Cardiac fibroblast (primary cell): ENCODE data around the gene PLEKHA6.
"Not testable (repeated sequence)": the region's sequence is repeated elsewhere in the genome, so short reads cannot be mapped to it uniquely, and the experiment has no call there.

ENCODE experiments used
- DNase-seq, 2 donors: peaks; one replicate each; pipeline versions ENCODE4 v3.0.0 to v3.0.0-alpha.2; 2010; ENCODE audit warnings: low read depth in 2 of 2
- H3K4me3 ChIP-seq, 2 donors: replicated peaks in 1 of 2; 1 replicate in 1 of 2; 2 replicates in 1 of 2; pipeline ENCODE4 v1.5.1; 2011; ENCODE audit warnings: low read depth in 2 of 2, low read length in 2 of 2, mild to moderate bottlenecking in 2 of 2, moderate library complexity in 1 of 2
- TF ChIP-seq, protein P1 (sequence below): IDR thresholded peaks from one replicate; pipeline ENCODE4 v1.5.1; 2011; ENCODE audit warnings: low read depth, mild to moderate bottlenecking, low read length, inconsistent platforms

Gene PLEKHA6

DNA sequence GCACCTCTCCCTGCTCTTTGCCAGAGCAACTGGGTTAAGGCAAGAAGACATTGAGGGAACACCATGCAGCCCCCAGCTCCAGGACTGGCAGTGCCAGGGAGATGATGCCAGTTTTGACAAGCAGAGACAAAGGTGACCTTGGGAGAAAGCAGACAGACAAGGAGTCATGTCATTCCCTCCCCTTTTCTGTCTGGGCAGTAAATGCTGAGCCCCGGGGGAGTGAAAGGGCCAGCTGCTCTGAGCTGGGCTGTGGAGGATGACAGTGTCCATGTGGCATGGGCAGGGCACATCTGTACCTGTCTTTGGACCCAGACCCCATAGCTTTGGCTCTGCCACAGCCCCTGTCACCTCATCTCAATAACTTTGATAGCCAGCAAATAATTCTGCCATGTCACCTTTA, 24.2 kb downstream of the PLEKHA6 start:
- no peak for DNase-seq
- H3K4me3 ChIP-seq, result no peak overlapping the region

DNA sequence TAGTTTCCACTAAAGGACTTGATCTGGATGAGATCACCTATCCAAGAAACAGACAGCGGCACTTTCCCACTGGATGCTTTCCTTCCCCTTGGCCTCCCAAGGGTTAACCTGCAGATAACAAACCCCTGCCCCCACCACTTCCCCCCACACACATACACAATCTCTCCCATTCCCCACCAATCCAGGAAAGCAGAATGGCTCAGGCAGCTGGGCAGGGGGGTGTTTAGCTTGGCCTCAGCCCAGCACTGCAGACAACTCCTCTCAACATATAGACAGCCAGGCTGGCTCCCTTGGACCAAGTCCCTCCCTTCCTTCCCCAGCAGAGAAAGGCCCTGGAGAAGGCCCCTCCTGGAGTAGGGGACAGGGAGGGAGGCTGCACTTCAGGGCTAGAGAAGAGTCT, 24.6 kb downstream of the PLEKHA6 start:
- TF ChIP-seq, protein P1, sequence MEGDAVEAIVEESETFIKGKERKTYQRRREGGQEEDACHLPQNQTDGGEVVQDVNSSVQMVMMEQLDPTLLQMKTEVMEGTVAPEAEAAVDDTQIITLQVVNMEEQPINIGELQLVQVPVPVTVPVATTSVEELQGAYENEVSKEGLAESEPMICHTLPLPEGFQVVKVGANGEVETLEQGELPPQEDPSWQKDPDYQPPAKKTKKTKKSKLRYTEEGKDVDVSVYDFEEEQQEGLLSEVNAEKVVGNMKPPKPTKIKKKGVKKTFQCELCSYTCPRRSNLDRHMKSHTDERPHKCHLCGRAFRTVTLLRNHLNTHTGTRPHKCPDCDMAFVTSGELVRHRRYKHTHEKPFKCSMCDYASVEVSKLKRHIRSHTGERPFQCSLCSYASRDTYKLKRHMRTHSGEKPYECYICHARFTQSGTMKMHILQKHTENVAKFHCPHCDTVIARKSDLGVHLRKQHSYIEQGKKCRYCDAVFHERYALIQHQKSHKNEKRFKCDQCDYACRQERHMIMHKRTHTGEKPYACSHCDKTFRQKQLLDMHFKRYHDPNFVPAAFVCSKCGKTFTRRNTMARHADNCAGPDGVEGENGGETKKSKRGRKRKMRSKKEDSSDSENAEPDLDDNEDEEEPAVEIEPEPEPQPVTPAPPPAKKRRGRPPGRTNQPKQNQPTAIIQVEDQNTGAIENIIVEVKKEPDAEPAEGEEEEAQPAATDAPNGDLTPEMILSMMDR, result no peak
- H3K4me3 ChIP-seq, result no peak overlapping the region
- DNase-seq, result no peak

More for the DNA sequence above, 24.2 kb downstream of the PLEKHA6 start:
- TF ChIP-seq, protein P1, result no peak

DNA sequence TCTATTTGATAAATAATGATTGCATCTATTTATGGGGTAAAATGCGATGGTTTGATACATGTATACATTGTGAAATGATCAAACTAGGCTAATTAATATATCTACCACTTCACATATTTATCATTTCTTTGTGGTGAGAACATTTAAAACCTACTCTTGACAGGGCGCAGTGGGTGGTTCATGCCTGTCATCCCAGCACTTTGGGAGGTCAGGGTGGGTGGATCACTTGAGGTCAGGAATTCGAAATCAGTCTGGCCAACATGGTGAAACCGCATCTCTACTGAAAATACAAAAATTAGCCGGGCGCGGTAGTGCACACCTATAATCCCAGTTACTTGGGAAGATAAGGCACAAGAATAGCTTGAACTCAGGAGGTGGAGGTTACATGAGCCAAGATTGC, 25.3 kb downstream of the PLEKHA6 start:
- TF ChIP-seq, protein P1, result no peak
- no peak overlapping the region for H3K4me3 ChIP-seq
- DNase-seq, result no peak

DNA sequence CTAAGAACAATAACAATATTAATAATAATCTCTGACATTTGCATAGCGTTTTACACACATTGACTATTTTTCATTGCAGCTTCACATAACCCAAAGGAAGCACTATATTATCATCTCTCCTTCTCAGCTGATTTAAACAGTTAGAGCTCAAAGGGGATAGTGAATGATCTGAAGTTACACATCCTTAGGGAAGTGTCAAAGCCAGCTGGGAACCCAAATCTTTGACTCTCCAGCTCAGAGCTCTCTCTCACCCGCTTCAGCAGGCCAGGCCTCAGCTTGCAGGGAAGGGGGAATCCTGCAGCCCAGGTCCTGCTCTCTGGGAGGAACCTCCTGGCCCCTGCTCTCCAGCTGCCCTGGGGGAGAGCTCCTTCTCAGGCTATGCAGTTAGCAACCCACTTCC, 26.3 kb downstream of the PLEKHA6 start:
- TF ChIP-seq, protein P1, result no peak
- DNase-seq, result no peak
- H3K4me3 ChIP-seq, result no peak overlapping the region

DNA sequence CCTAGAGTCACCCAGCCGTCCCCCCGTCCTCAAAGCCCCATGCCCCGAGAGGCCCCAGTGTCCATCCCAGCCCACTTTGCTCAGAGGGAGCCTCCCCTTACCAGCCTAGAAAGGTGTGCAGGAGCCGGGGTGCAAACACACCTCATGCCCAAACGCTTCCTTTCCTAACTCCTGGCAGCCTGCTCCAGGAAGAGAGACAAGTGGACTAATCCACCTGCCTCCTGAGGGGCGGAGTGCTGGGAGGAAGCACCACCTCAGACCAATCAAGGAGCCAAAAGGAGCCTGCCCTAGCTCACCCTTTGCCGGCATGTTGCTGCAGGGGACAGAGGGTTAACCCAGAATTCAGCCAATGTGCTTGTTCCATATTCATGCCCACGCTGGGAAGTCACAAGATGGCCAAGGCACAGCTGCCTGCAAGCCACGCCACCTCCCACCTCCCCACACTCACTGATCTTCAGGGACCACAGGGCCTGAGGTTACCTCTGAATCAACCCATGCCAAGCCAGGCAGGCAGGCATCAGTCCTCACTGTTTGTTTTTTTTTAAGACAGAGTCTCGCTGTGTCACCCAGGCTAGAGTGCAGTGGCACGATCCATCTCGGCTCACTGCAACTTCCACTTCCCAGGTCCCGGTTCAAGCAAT, 27.8 kb downstream of the PLEKHA6 start:
- TF ChIP-seq, protein P1, result no peak
- no peak overlapping the region for H3K4me3 ChIP-seq
- no peak for DNase-seq

DNA sequence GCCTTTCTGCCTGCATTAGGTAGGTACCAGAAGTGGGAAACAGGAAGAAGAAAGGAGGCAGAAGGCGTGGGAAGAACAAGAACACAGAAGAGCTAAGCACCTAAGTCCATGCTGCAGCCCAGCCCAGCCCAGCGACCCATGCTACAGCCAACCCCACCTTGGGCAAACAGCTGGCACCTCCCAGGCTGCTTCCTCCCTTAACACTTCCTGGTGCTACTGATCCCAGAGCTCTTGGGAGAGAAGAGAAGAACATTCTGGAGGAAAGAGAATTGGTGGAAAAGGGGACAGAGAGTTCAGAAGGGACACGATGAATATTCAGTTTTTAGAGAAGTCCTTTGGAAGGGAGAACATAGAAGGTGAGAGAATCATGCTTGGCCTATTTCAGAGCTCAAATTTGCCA, 28.5 kb downstream of the PLEKHA6 start:
- no peak for DNase-seq
- TF ChIP-seq, protein P1, result no peak
- no peak overlapping the region for H3K4me3 ChIP-seq

DNA sequence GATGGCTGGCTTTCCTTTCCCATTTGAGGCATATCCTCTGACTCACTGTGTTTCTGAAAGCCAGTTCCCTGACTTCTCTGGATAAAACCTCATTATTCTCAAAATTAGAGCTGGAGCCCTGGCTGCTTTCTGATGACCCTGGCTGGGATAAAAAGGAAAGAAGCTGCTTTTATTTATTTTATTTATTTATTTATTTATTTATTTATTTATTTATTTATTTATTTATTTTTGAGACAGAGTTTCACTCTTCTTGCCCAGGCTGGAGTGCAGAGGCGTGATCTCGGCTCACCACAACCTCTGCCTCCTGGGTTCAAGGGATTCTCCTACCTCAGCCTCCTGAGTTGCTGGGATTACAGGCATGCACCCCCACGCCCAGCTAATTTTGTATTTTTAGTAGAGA, 31.9 kb downstream of the PLEKHA6 start:
- DNase-seq, H3K4me3 ChIP-seq: not testable (repeated sequence)
